H1 (cell line): ENCODE data around the gene ZFTA. TPM values are rescaled to one million over a fixed set of nuclear protein-coding genes. Genes with fewer than 3 reads are reported as not detected.
A peak's percentile ranks its signal among the peaks of the same experiment; 100 is the strongest.

ENCODE experiments used
- CTCF ChIA-PET: fragments of 300-600 bp; sonication (Branson Sonifier 250); formaldehyde crosslinking; loops from one replicate; lab custom pipeline; 2021; ENCODE audit not compliant: partially characterized antibody; lab: Charles Lee
- POLR2A ChIA-PET: fragments of 300-600 bp; sonication (Branson Sonifier 250); formaldehyde crosslinking; loops from one replicate; lab custom pipeline; 2021; ENCODE audit warnings: inconsistent platforms; ENCODE audit not compliant: partially characterized antibody; lab: Charles Lee
- DNase-seq, 2 experiments: peaks; one replicate each; pipeline versions ENCODE4 v3.0.0 to v3.0.0-alpha.2; 2010 to 2022; ENCODE audit warnings: low spot score in 2 of 2, low read depth in 1 of 2, mixed read lengths in 1 of 2
- FAIRE-seq: peaks from 2 replicates; lab custom pipeline; 2011; peaks lifted over from hg19 to GRCh38; lab: Jason Lieb, UNC
- H2AFZ ChIP-seq: 2 replicates; pipeline ENCODE4 v1.8.1; 2012; ENCODE audit warnings: low read length, inconsistent platforms
- H2AK5ac ChIP-seq: 2 replicates; pipeline ENCODE4 v1.6.1; 2013; ENCODE audit warnings: low read depth, low read length
- H2BK120ac ChIP-seq: replicated peaks from 2 replicates; pipeline ENCODE3; 2013; ENCODE audit warnings: low read depth, low read length, inconsistent platforms
- H2BK12ac ChIP-seq: 2 replicates; pipeline ENCODE4 v1.6.1; 2013; ENCODE audit warnings: low read depth, low read length
- H2BK15ac ChIP-seq: 2 replicates; pipeline ENCODE4 v1.6.1; 2013; ENCODE audit warnings: low read length
- H2BK20ac ChIP-seq: 2 replicates; pipeline ENCODE4 v1.6.1; 2013; ENCODE audit warnings: low read length
- H2BK5ac ChIP-seq: 2 replicates; pipeline ENCODE4 v1.6.1; 2013; ENCODE audit warnings: low read depth, low read length
- H3K14ac ChIP-seq: 2 replicates; pipeline ENCODE4 v1.6.1; 2013; ENCODE audit warnings: inconsistent platforms; ENCODE audit not compliant: insufficient read length
- H3K18ac ChIP-seq: 2 replicates; pipeline ENCODE4 v1.6.1; 2013; ENCODE audit warnings: low read length; ENCODE audit errors: extremely low read depth
- H3K23ac ChIP-seq: 2 replicates; pipeline ENCODE4 v1.6.1; 2013; ENCODE audit warnings: inconsistent platforms; ENCODE audit not compliant: insufficient read length
- H3K23me2 ChIP-seq: 2 replicates; pipeline ENCODE4 v1.6.1; 2013; ENCODE audit warnings: low read depth, low read length
- H3K27ac ChIP-seq: 2 replicates; pipeline ENCODE4 v1.6.1; 2011; ENCODE audit warnings: low read depth, low read length, inconsistent platforms
- H3K27me3 ChIP-seq, 4 experiments: replicated peaks in 1 of 4; 1 replicate in 1 of 4; 2 replicates in 3 of 4; pipeline versions ENCODE4 v1.6.1 to v1.8.1; 2011 to 2013; ENCODE audit warnings: low read length in 3 of 4, mild to moderate bottlenecking in 3 of 4, inconsistent platforms in 2 of 4, mixed read lengths in 2 of 4, moderate library complexity in 1 of 4; ENCODE audit not compliant: control insufficient read depth in 3 of 4, insufficient read depth in 3 of 4; ENCODE audit errors: extremely low read depth in 1 of 4
- H3K36me3 ChIP-seq, 4 experiments: 2 replicates each; pipeline versions ENCODE4 v1.6.1 to v1.8.1; 2011 to 2013; ENCODE audit warnings: mild to moderate bottlenecking in 4 of 4, low read length in 3 of 4, moderate library complexity in 2 of 4, control low read depth in 1 of 4, inconsistent platforms in 1 of 4; ENCODE audit not compliant: insufficient read depth in 4 of 4, control insufficient read depth in 2 of 4
- H3K4ac ChIP-seq: replicated peaks from 2 replicates; pipeline ENCODE3; 2013; ENCODE audit warnings: low read length, low read depth, mixed read lengths, inconsistent platforms; ENCODE audit not compliant: insufficient read length
- H3K4me1 ChIP-seq, 4 experiments: replicated peaks in 1 of 4; 1 replicate in 1 of 4; 2 replicates in 3 of 4; pipeline versions ENCODE4 v1.6.1 to v1.8.1; 2011 to 2013; ENCODE audit warnings: low read length in 3 of 4, inconsistent platforms in 2 of 4, mixed read lengths in 1 of 4; ENCODE audit not compliant: insufficient read depth in 4 of 4, control insufficient read depth in 3 of 4
- H3K4me2 ChIP-seq, 2 experiments: 2 replicates each; pipeline versions ENCODE4 v1.6.1 to v1.8.1; 2011 to 2013; ENCODE audit warnings: low read depth in 2 of 2, low read length in 2 of 2, control low read depth in 1 of 2, inconsistent platforms in 1 of 2, mild to moderate bottlenecking in 1 of 2; ENCODE audit not compliant: insufficient read depth in 1 of 2
- H3K4me3 ChIP-seq, 4 experiments: fragments of 200-600, 300-600 bp in 1 of 4; sonication (generic), shearing (Covaris generic), sonication (Bioruptor Twin) in 1 of 4; 2 replicates each; pipeline versions ENCODE4 v1.5.1 to v1.8.1; 2011 to 2016; ENCODE audit warnings: low read length in 4 of 4, low read depth in 3 of 4, control low read depth in 2 of 4, inconsistent platforms in 2 of 4, mild to moderate bottlenecking in 2 of 4, mixed read lengths in 1 of 4, moderate library complexity in 1 of 4; ENCODE audit not compliant: insufficient read depth in 2 of 4; ENCODE audit errors: extremely low read depth in 1 of 4
- H3K56ac ChIP-seq: replicated peaks from 2 replicates; pipeline ENCODE3; 2013; ENCODE audit warnings: low read depth, mild to moderate bottlenecking, mixed read lengths, low read length, inconsistent platforms; ENCODE audit not compliant: insufficient read length
- H3K79me1 ChIP-seq: 2 replicates; pipeline ENCODE4 v1.6.1; 2013; ENCODE audit warnings: low read depth, low read length, control low read depth
- H3K79me2 ChIP-seq, 2 experiments: 2 replicates each; pipeline versions ENCODE4 v1.6.1 to v1.8.1; 2012 to 2013; ENCODE audit warnings: low read length in 2 of 2, mild to moderate bottlenecking in 2 of 2, inconsistent platforms in 1 of 2; ENCODE audit not compliant: insufficient read depth in 2 of 2, control insufficient read depth in 1 of 2
- H3K9ac ChIP-seq, 4 experiments: replicated peaks in 1 of 4; 1 replicate in 1 of 4; 2 replicates in 3 of 4; pipeline versions ENCODE4 v1.6.1 to v1.8.1; 2011 to 2013; ENCODE audit warnings: low read depth in 3 of 4, low read length in 3 of 4, control low read depth in 2 of 4, mild to moderate bottlenecking in 2 of 4, moderate library complexity in 2 of 4, inconsistent platforms in 1 of 4; ENCODE audit errors: extremely low read depth in 1 of 4
- H3K9me3 ChIP-seq, 2 experiments: 2 replicates each; pipeline versions ENCODE4 v1.6.1 to v1.8.1; 2012 to 2013; ENCODE audit warnings: mild to moderate bottlenecking in 2 of 2, moderate library complexity in 2 of 2, control low read depth in 1 of 2, inconsistent platforms in 1 of 2, low read depth in 1 of 2, low read length in 1 of 2, mixed read lengths in 1 of 2; ENCODE audit not compliant: insufficient read depth in 2 of 2
- H4K20me1 ChIP-seq, 2 experiments: replicated peaks in 1 of 2; 2 replicates each; pipeline versions ENCODE3 to v1.8.1; 2011 to 2013; ENCODE audit warnings: inconsistent platforms in 2 of 2, low read length in 2 of 2, mild to moderate bottlenecking in 1 of 2; ENCODE audit not compliant: insufficient read depth in 2 of 2, control insufficient read depth in 1 of 2
- H4K5ac ChIP-seq: 2 replicates; pipeline ENCODE4 v1.6.1; 2013; ENCODE audit warnings: low read length, low read depth, mixed read lengths, inconsistent platforms; ENCODE audit not compliant: insufficient read length
- H4K8ac ChIP-seq: 2 replicates; pipeline ENCODE4 v1.8.0; 2013; ENCODE audit warnings: mild to moderate bottlenecking, moderate library complexity, low read length, inconsistent platforms; ENCODE audit not compliant: insufficient read depth; ENCODE audit errors: extremely low read depth
- H4K91ac ChIP-seq: replicated peaks from 2 replicates; pipeline ENCODE3; 2013; ENCODE audit warnings: low read length, mixed read lengths, inconsistent platforms; ENCODE audit not compliant: insufficient read length
- JUND ChIP-seq: IDR thresholded peaks from 2 replicates; pipeline ENCODE4 v1.6.1; 2011; ENCODE audit warnings: mild to moderate bottlenecking, improper control_type of control experiment, low read length
- KDM1A ChIP-seq: fragments of 200-600, 300-600 bp; sonication (generic); IDR thresholded peaks from 2 replicates; pipeline ENCODE4 v1.7.1; 2016; ENCODE audit warnings: mild to moderate bottlenecking, low read length, borderline replicate concordance
- RNF2 ChIP-seq: fragments of 200-900, 300-1000 bp; sonication (generic); IDR thresholded peaks from 2 replicates; pipeline ENCODE4 v1.7.1; 2016; ENCODE audit warnings: borderline replicate concordance, low read depth, mild to moderate bottlenecking, antibody characterized with exemption, low read length; ENCODE audit not compliant: poor library complexity, severe bottlenecking; ENCODE audit errors: missing control alignments
- SP4 ChIP-seq: IDR thresholded peaks from 2 replicates; pipeline ENCODE4 v1.6.1; 2012; ENCODE audit warnings: low read length, inconsistent platforms
- SUZ12 ChIP-seq: fragments of 200-600 bp; sonication (generic); IDR thresholded peaks from 2 replicates; pipeline ENCODE4 v1.6.1; 2012; ENCODE audit warnings: mild to moderate bottlenecking, inconsistent platforms, low read length, moderate library complexity, mixed read lengths
- TAF7 ChIP-seq: optimal IDR thresholded peaks from 2 replicates; pipeline ENCODE3; 2011; ENCODE audit warnings: low read depth, mild to moderate bottlenecking, inconsistent platforms, low read length, moderate library complexity, borderline replicate concordance
- TCF12 ChIP-seq: IDR thresholded peaks from 2 replicates; pipeline ENCODE4 v1.6.1; 2011; ENCODE audit warnings: low read depth, mild to moderate bottlenecking, low read length
- TEAD4 ChIP-seq: IDR thresholded peaks from 2 replicates; pipeline ENCODE4 v1.6.1; 2012; ENCODE audit warnings: low read depth, low read length, inconsistent platforms, mixed read lengths
- USF2 ChIP-seq: IDR thresholded peaks from 2 replicates; pipeline ENCODE4 v1.6.1; 2011; ENCODE audit warnings: low read length, improper control_type of control experiment
- WGBS, 2 experiments: shearing (Covaris generic) in 1 of 2; methylation state at CpG; one replicate each; pipeline versions ENCODE4 v1.1.6 to v1.1.7; 2013 to 2015; ENCODE audit warnings: low lambda C conversion rate in 2 of 2, mixed read lengths in 2 of 2, inconsistent platforms in 1 of 2, low coverage in 1 of 2, missing lambda C conversion rate in 1 of 2; ENCODE audit not compliant: insufficient replicate concordance in 2 of 2, insufficient coverage in 1 of 2, insufficient read length in 1 of 2; ENCODE audit errors: extremely low coverage in 1 of 2, missing lambda C conversion rate in 1 of 2; 5-methylcytosine and 5-hydroxymethylcytosine counted together
- polyA plus RNA-seq, 7 experiments: library from polyadenylated mRNA; depleted of rRNA in 3 of 7; stranded (reverse) in 5 of 7; unstranded in 2 of 7; fragments of >200 nt in 5 of 7; fragments of 200-250 nt in 2 of 7; gene quantifications; 1 replicate in 5 of 7; 2 replicates in 1 of 7; 4 replicates in 1 of 7; pipeline versions ENCODE4 v1.2.1 to v1.2.3, GENCODE V29; 2011 to 2013; ENCODE audit warnings: missing spikeins in 2 of 7, mixed read lengths in 2 of 7
- total RNA-seq: library from RNA; stranded (reverse); fragmentation: NEBNext Ultra II Directional; extraction: Animal tissue kit (Norgen Biotek cat#: 25700); gene quantifications from 2 replicates; pipeline ENCODE4 v1.2.1, GENCODE V29; 2021

Gene ZFTA
- total and polyA plus RNA-seq, 2 of the 8 experiments (the other 6 are each of a cell fraction or from before 2014, with no cell fraction given): 9.5 to 34.0 TPM

GRCh38 chr11:63764340-63764678 lies 4.3 kb downstream of the ZFTA start:
- Histone ChIP-seq H4K5ac (peak overlapping the region; percentile 24), H2BK20ac (peak overlapping the region; percentile 61; the same call in 1 of the 2 replicates), H3K4ac (no peak overlapping the region), H2BK120ac (no peak overlapping the region), H3K79me1 (peaks cover 9% of the 10 kb centered on the region), H4K91ac (no peak overlapping the region), H2AK5ac (peak overlapping the region; percentile 90; the same call in 1 of the 2 replicates), H3K36me3 (peaks cover 0 to 14% (median 0%) of the 10 kb centered on the region in 4 experiments; a peak in 2 of 8 replicates), H4K8ac (0 out of 2 replicates have a peak overlapping the region, but pooled peaks have one; percentile 3), H3K4me1 (peaks cover 5 to 39% (median 27%) of the 10 kb centered on the region in 4 experiments), H3K27me3 (no peaks in the 10 kb centered on the region), H3K23ac (no peak overlapping the region), H3K14ac (no peak overlapping the region), H4K20me1 (peaks cover 21% of the 10 kb centered on the region in 2 experiments), H3K79me2 (peaks cover 0 to 50% of the 10 kb centered on the region in 2 experiments; a peak in 2 of 4 replicates), H3K18ac (peak overlapping the region; percentile 24), H3K56ac (no peak overlapping the region), H3K27ac (no peak overlapping the region), H3K4me3 (peak overlapping the region; percentile 16 to 96 (median 58); a peak in 7 of 8 replicates), H3K23me2 (peaks cover 9% of the 10 kb centered on the region; the same call in 1 of the 2 replicates), H3K9me3 (no peaks in the 10 kb centered on the region), H2BK12ac (no peak overlapping the region), H2AFZ (no peak overlapping the region), H3K4me2 (peak overlapping the region; percentile 78 to 93), H3K9ac (no peak overlapping the region; a peak in 2 of 7 replicates), H2BK15ac (no peak overlapping the region; the same call in 1 of the 2 replicates), H2BK5ac (peak overlapping the region; percentile 73; the same call in 1 of the 2 replicates)
- WGBS, 2 experiments: 8% methylated on average over 7 of the region's 23 CpGs; no CpG with 5 or more reads in 1 of the 2 experiments
- ChIA-PET POLR2A (interaction anchor here (0.6 to 6.8 kb wide), 27 partner anchors 9 to 443 kb away, joined by 3 to 73 read pairs (median 3); partner anchors contain the start of genes FERMT3 and RCOR2), CTCF (interaction anchor here (0.6 to 1.2 kb wide), 3 partner anchors 45 to 142 kb away, joined by 3 read pairs; no protein-coding TSS in a partner anchor)
- FAIRE-seq (no peak), DNase-seq (no peak)
- TF ChIP-seq TAF7 (peak; percentile 19), RNF2 (no peak), USF2 (no peak), TCF12 (0 out of 2 replicates have a peak, but pooled peaks have one; percentile 3), SUZ12 (no peak), TEAD4 (no peak), SP4 (no peak), KDM1A (no peak), JUND (no peak)
